Measurements from ENCODE around the gene NECTIN3. TPM values are rescaled to one million over a fixed set of nuclear protein-coding genes. Genes with fewer than 3 reads are reported as not detected.

NECTIN3 gene
- total RNA-seq, 1 donor from 2014 or later, result 22.9 TPM

DNA sequence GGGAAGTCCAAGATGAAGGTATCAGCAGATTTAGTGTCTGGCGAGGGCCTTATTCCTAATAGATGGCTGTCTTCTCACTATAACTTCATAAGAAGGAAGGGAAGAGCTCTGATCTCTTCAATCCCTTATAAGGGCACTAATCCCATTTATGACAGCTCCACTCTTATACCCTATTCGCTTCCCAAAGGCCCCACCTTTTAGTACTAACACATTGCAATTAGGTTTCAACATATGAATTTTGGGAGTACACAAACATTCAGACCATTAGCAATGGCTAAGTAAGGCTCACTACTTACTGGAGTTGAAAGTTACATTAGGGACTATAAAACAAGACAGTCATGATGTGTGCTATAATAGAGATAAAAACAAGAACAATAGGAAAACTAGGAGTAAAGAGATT lies 118.9 kb downstream of the NECTIN3 start:
- TF ChIP-seq, protein P1, sequence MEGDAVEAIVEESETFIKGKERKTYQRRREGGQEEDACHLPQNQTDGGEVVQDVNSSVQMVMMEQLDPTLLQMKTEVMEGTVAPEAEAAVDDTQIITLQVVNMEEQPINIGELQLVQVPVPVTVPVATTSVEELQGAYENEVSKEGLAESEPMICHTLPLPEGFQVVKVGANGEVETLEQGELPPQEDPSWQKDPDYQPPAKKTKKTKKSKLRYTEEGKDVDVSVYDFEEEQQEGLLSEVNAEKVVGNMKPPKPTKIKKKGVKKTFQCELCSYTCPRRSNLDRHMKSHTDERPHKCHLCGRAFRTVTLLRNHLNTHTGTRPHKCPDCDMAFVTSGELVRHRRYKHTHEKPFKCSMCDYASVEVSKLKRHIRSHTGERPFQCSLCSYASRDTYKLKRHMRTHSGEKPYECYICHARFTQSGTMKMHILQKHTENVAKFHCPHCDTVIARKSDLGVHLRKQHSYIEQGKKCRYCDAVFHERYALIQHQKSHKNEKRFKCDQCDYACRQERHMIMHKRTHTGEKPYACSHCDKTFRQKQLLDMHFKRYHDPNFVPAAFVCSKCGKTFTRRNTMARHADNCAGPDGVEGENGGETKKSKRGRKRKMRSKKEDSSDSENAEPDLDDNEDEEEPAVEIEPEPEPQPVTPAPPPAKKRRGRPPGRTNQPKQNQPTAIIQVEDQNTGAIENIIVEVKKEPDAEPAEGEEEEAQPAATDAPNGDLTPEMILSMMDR (IDR thresholded peaks at IDR 0.05; ENCODE audit: insufficient read depth, low read length, poor library complexity, severe bottlenecking), result no peak
- Histone ChIP-seq H3K36me3 (ENCODE audit: control insufficient read depth, insufficient read depth, low read length) (no peaks in the 10 kb centered on the region), H3K27me3 (ENCODE audit: control insufficient read depth, insufficient read depth, low read length) (no peaks in the 10 kb centered on the region), H3K4me3 (ENCODE audit: low read depth, low read length) (no peak overlapping the region)
- DNase-seq (ENCODE audit: low read depth), result no peak

DNA sequence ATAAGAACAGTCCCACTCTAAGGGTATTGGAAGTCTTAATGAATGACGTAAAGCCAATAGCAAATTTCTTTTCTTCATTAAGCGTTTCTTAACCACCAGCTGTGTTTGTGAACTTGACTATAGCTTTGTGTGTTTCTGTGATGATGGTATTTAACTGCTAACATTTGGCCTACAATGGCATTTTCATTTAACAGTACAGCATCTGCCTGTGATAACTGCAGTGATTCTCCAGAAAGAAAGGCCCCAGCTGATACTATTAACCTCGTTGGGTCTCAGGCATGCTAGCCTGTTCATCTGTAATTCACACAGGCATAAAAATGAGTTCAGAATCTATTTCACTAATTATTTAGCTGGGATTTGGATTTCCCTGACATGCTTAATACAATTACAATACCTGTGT lies 121.9 kb downstream of the NECTIN3 start:
- no peak for DNase-seq (ENCODE audit: low read depth)
- Histone ChIP-seq H3K36me3 (ENCODE audit: control insufficient read depth, insufficient read depth, low read length) (no peaks in the 10 kb centered on the region), H3K27me3 (ENCODE audit: control insufficient read depth, insufficient read depth, low read length) (no peaks in the 10 kb centered on the region), H3K4me3 (ENCODE audit: low read depth, low read length) (no peak overlapping the region)
- TF ChIP-seq, protein P1 (IDR thresholded peaks at IDR 0.05; ENCODE audit: insufficient read depth, low read length, poor library complexity, severe bottlenecking), result no peak

DNA sequence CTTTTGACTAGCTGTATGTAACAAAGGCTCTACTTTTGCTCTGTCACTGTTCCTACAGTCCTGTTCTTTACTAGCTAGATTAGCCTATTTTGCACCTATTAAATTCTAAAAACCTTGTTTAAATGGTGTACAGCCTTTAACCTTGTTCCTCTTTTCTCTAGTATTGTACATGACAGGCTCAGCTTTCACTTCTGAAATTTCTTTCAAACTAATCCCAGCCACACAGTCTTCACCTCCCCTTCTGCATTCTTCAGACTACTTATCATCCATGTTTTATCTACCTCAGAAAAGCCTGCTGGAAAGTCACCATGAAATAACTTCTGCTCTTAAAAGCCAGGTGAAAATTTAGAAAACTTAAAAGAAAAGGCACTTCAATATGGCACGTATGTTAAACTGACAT lies 122.4 kb downstream of the NECTIN3 start:
- Histone ChIP-seq H3K4me3 (ENCODE audit: low read depth, low read length) (no peak overlapping the region), H3K27me3 (ENCODE audit: control insufficient read depth, insufficient read depth, low read length) (no peaks in the 10 kb centered on the region), H3K36me3 (ENCODE audit: control insufficient read depth, insufficient read depth, low read length) (no peaks in the 10 kb centered on the region)
- TF ChIP-seq, protein P1 (IDR thresholded peaks at IDR 0.05; ENCODE audit: insufficient read depth, low read length, poor library complexity, severe bottlenecking), result no peak
- no peak for DNase-seq (ENCODE audit: low read depth)

DNA sequence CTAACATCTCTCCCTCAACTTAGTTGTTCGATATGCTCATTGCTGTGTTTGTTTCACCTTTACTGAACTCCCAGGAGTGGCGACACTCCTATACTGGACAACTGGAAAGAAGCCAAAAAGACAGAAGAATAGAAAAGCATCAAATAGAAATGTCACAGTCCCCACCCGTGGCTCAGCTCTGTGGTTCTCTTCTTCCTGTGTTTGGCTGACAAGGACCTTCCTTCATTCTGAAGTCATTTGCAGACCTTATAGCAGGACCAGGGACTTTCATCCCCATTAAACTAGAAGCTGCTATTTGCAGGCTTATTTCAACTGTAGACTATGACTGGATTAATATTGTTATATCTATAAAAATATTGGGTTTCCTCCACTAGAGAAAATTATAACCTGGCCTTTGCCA lies 125.9 kb downstream of the NECTIN3 start:
- DNase-seq (ENCODE audit: low read depth), result no peak
- Histone ChIP-seq H3K27me3 (ENCODE audit: control insufficient read depth, insufficient read depth, low read length) (no peaks in the 10 kb centered on the region), H3K4me3 (ENCODE audit: low read depth, low read length) (no peak overlapping the region), H3K36me3 (ENCODE audit: control insufficient read depth, insufficient read depth, low read length) (no peaks in the 10 kb centered on the region)
- TF ChIP-seq, protein P1 (IDR thresholded peaks at IDR 0.05; ENCODE audit: insufficient read depth, low read length, poor library complexity, severe bottlenecking), result no peak

DNA sequence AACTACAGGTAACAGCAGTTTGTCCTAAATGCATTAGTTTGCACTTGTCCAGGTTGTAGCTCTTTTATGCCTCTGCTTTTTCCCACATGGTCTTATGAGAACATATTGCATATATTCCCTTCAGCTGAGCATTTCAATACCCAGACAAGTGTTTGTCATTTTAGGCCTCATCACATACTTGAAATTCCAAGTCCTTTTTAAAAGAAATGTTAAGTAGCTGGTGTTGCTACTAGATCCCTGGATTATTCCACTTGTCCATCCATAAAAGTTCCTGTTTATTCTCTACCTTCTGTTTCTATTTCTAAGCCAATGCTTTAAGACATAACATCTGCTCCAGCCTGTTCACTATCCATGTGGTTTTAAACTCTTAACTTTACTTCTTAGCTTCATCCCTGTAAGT lies 128.4 kb downstream of the NECTIN3 start:
- no peak for DNase-seq (ENCODE audit: low read depth)
- Histone ChIP-seq H3K4me3 (ENCODE audit: low read depth, low read length) (no peak overlapping the region), H3K27me3 (ENCODE audit: control insufficient read depth, insufficient read depth, low read length) (no peaks in the 10 kb centered on the region), H3K36me3 (ENCODE audit: control insufficient read depth, insufficient read depth, low read length) (no peaks in the 10 kb centered on the region)
- TF ChIP-seq, protein P1 (IDR thresholded peaks at IDR 0.05; ENCODE audit: insufficient read depth, low read length, poor library complexity, severe bottlenecking), result no peak

DNA sequence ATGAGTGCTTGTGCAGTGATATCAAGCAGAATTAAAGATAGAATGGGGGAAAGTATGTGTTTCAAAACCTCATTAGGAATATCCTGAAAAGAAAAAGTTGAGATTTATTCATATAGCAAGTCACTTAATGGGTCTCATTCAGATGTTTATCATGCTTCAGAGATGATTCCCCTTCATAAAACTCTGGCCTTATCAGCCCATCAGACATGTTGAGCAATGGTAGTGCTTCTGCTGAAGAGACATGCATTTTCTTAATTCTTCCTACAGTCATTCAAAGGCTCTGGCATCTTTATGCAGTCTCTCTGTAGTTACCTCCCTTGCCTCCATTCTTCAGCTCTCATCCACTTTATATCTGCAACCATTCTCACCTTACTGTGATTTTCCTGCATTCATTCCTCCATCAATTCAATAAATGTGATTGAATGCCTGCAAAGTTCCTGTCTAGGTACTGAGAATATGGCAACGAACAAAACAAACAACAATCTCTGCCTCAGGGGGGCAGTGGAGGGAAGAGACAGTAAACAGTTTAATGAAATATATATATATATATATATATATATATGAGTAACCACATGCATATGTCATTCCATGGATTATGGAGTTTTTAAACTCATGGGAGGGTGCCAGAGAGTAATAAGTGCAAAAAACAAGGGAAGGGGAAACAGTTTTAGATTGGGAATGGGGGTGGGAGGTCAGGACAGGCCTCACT lies 138.5 kb downstream of the NECTIN3 start:
- H3K27me3 ChIP-seq (ENCODE audit: control insufficient read depth, insufficient read depth, low read length), result no peaks in the 10 kb centered on the region
- H3K36me3 ChIP-seq (ENCODE audit: control insufficient read depth, insufficient read depth, low read length), result no peaks in the 10 kb centered on the region
- DNase-seq (ENCODE audit: low read depth), result no peak
- H3K4me3 ChIP-seq (ENCODE audit: low read depth, low read length), result no peak overlapping the region
- TF ChIP-seq, protein P1 (IDR thresholded peaks at IDR 0.05; ENCODE audit: insufficient read depth, low read length, poor library complexity, severe bottlenecking), result no peak
